K562 (cell line): Measurements from ENCODE around the gene FHL5. TPM values are rescaled to one million over a fixed set of nuclear protein-coding genes. Genes with fewer than 3 reads are reported as not detected.

Experiments used
- E2F5 ChIP-seq: sonication (generic); formaldehyde crosslinking; IDR thresholded peaks from 2 replicates; pipeline ENCODE4 v1.8.0; 2022; ENCODE audit warnings: mild to moderate bottlenecking, missing genetic modification reagents
- EGR1 ChIP-seq: fragments of 450-650 bp; conservative IDR thresholded peaks from 2 replicates; pipeline ENCODE4 v1.6.1; 2017; ENCODE audit warnings: mild to moderate bottlenecking
- EP400 ChIP-seq: fragments of 450-650 bp; IDR thresholded peaks from 2 replicates; pipeline ENCODE4 v1.6.1; 2017; ENCODE audit warnings: antibody characterized with exemption, mild to moderate bottlenecking, moderate library complexity
- ETV6 ChIP-seq, 3 experiments: fragments of 150-350 bp in 1 of 3; sonication (generic) in 1 of 3; formaldehyde crosslinking in 1 of 3; IDR thresholded peaks; 2 replicates each; pipeline versions ENCODE4 v1.6.1 to v1.8.0; 2014 to 2022; ENCODE audit warnings: borderline replicate concordance in 2 of 3, low read depth in 2 of 3, antibody characterized with exemption in 1 of 3, low read length in 1 of 3, mild to moderate bottlenecking in 1 of 3, missing genetic modification reagents in 1 of 3
- FOXA3 ChIP-seq, 2 experiments: fragments of 450-650 bp in 1 of 2; sonication (generic) in 1 of 2; formaldehyde crosslinking; IDR thresholded peaks in 1 of 2; conservative IDR thresholded peaks in 1 of 2; 2 replicates each; pipeline versions ENCODE4 v1.4.0 to v1.8.0; 2020 to 2022; ENCODE audit warnings: mild to moderate bottlenecking in 2 of 2, missing genetic modification reagents in 1 of 2
- FOXJ2 ChIP-seq: fragments of 200-800 bp; sonication (Bioruptor generic); IDR thresholded peaks from 2 replicates; pipeline ENCODE4 v1.6.1; 2016; ENCODE audit warnings: missing genetic modification characterization, missing compliant biosample characterization
- HBP1 ChIP-seq: fragments of 450-650 bp; formaldehyde crosslinking; IDR thresholded peaks from 2 replicates; pipeline ENCODE4 v1.4.0; 2022; ENCODE audit warnings: missing genetic modification characterization
- HMG20B ChIP-seq: fragments of 250-450 bp; sonication (Bioruptor Pico); IDR thresholded peaks from 2 replicates; pipeline ENCODE4 v1.5.0; 2021; ENCODE audit warnings: mild to moderate bottlenecking
- KAT8 ChIP-seq: fragments of 450-650 bp; IDR thresholded peaks from 2 replicates; pipeline ENCODE4 v1.6.1; 2016; ENCODE audit warnings: low read depth, mild to moderate bottlenecking
- MBD2 ChIP-seq: sonication (generic); IDR thresholded peaks from 2 replicates; pipeline ENCODE4 v1.6.1; 2016; ENCODE audit warnings: low read depth, borderline replicate concordance
- MXI1 ChIP-seq: IDR thresholded peaks from 2 replicates; pipeline ENCODE4 v1.6.1; 2011; ENCODE audit warnings: low read depth, mild to moderate bottlenecking, improper control_type of control experiment, low read length
- MYBL2 ChIP-seq, 2 experiments: fragments of 450-650 bp in 1 of 2; sonication (generic) in 1 of 2; formaldehyde crosslinking in 1 of 2; IDR thresholded peaks; 2 replicates each; pipeline versions ENCODE4 v1.6.1 to v1.8.1; 2017 to 2022; ENCODE audit warnings: borderline replicate concordance in 1 of 2, inconsistent platforms in 1 of 2, low read depth in 1 of 2, mild to moderate bottlenecking in 1 of 2, missing genetic modification reagents in 1 of 2, moderate library complexity in 1 of 2
- MYC ChIP-seq, 2 experiments: fragments of 250-450 bp in 1 of 2; sonication (Bioruptor Pico) in 1 of 2; IDR thresholded peaks; 2 replicates each; pipeline versions ENCODE4 v1.5.1 to v1.6.1; 2012 to 2021; ENCODE audit warnings: low read depth in 2 of 2, borderline replicate concordance in 1 of 2, improper control_type of control experiment in 1 of 2, low read length in 1 of 2, mild to moderate bottlenecking in 1 of 2, moderate library complexity in 1 of 2
- POLR2H ChIP-seq: IDR thresholded peaks from 2 replicates; pipeline ENCODE4 v1.6.1; 2016; ENCODE audit warnings: missing genetic modification characterization, low read depth, mild to moderate bottlenecking, control low read depth, missing compliant biosample characterization, moderate library complexity
- POLR3G ChIP-seq: IDR thresholded peaks from 2 replicates; pipeline ENCODE4 v1.6.1; 2011; ENCODE audit not compliant: insufficient read length, insufficient replicate concordance; ENCODE audit errors: extremely low read depth
- RAD21 ChIP-seq, 2 experiments: fragments of 250-450 bp in 1 of 2; fragments of 450-650 bp in 1 of 2; sonication (Bioruptor Pico) in 1 of 2; formaldehyde crosslinking in 1 of 2; IDR thresholded peaks in 1 of 2; conservative IDR thresholded peaks in 1 of 2; 2 replicates each; pipeline versions ENCODE4 v1.4.0 to v1.8.0; 2020 to 2022; ENCODE audit warnings: mild to moderate bottlenecking in 2 of 2, moderate library complexity in 1 of 2
- SNRNP70 ChIP-seq: fragments of 200-400 bp; formaldehyde crosslinking; optimal IDR thresholded peaks from 2 replicates; pipeline ENCODE3; 2017; ENCODE audit warnings: low read depth, low read length
- SREBF2 ChIP-seq: sonication (generic); formaldehyde crosslinking; IDR thresholded peaks from 2 replicates; pipeline ENCODE4 v1.4.0; 2020; ENCODE audit warnings: mild to moderate bottlenecking, missing genetic modification reagents
- TAL1 ChIP-seq: fragments of 450-650 bp; IDR thresholded peaks from 2 replicates; pipeline ENCODE4 v1.6.1; 2016; ENCODE audit warnings: mild to moderate bottlenecking
- YY1 ChIP-seq, 3 experiments: IDR thresholded peaks; 2 replicates each; pipeline ENCODE4 v1.6.1; 2011; ENCODE audit warnings: low read length in 2 of 3, mild to moderate bottlenecking in 2 of 3, moderate library complexity in 2 of 3, borderline replicate concordance in 1 of 3, control low read depth in 1 of 3, low read depth in 1 of 3; ENCODE audit not compliant: insufficient read depth in 3 of 3, insufficient replicate concordance in 2 of 3, control insufficient read depth in 1 of 3, insufficient read length in 1 of 3; ENCODE audit errors: extremely low read depth in 1 of 3
- ZEB2 ChIP-seq: fragments of 450-650 bp; IDR thresholded peaks from 2 replicates; pipeline ENCODE4 v1.6.1; 2016
- ZNF140 ChIP-seq: fragments of 250-450 bp; sonication (Bioruptor Pico); IDR thresholded peaks from 2 replicates; pipeline ENCODE4 v1.8.0; 2021; ENCODE audit warnings: moderate library complexity, mild to moderate bottlenecking, inconsistent platforms
- ZNF695 ChIP-seq: fragments of 450-650 bp; formaldehyde crosslinking; IDR thresholded peaks from 2 replicates; pipeline ENCODE4 v1.4.0; 2020; ENCODE audit warnings: mild to moderate bottlenecking, moderate library complexity
- polyA plus RNA-seq, 8 experiments: library from polyadenylated mRNA; depleted of rRNA in 4 of 8; stranded (reverse) in 5 of 8; unstranded in 3 of 8; fragments of >200 nt; fragmentation: Nextera tagmentation in 2 of 8; fragmentation: Illumina TruSeq in 1 of 8; extraction: Ambion mirVana in 2 of 8; extraction: Trizol in 1 of 8; gene quantifications; 2 replicates each; pipeline versions ENCODE4 v1.2.1 to v1.2.3, GENCODE V29; 2011 to 2014; ENCODE audit warnings: inconsistent platforms in 1 of 8, missing spikeins in 1 of 8
- total RNA-seq, 7 experiments: library from RNA; depleted of rRNA in 6 of 7; stranded (reverse); fragments of >200 nt in 6 of 7; fragmentation: Illumina TruSeq in 2 of 7; extraction: Trizol in 2 of 7; gene quantifications; 2 replicates each; pipeline versions ENCODE4 v1.2.1 to v1.2.3, GENCODE V29; 2011 to 2021; ENCODE audit warnings: low replicate concordance in 1 of 7
- TF ChIP-seq, protein P1 (sequence below): fragments of 250-450 bp; sonication (Bioruptor Pico); IDR thresholded peaks from 2 replicates; pipeline ENCODE4 v1.9.0; 2021; ENCODE audit warnings: mild to moderate bottlenecking

The FHL5 gene
- total and polyA plus RNA-seq, 9 of the 15 experiments (the other 6 are each of a cell fraction or from before 2014, with no cell fraction given): not detected

DNA sequence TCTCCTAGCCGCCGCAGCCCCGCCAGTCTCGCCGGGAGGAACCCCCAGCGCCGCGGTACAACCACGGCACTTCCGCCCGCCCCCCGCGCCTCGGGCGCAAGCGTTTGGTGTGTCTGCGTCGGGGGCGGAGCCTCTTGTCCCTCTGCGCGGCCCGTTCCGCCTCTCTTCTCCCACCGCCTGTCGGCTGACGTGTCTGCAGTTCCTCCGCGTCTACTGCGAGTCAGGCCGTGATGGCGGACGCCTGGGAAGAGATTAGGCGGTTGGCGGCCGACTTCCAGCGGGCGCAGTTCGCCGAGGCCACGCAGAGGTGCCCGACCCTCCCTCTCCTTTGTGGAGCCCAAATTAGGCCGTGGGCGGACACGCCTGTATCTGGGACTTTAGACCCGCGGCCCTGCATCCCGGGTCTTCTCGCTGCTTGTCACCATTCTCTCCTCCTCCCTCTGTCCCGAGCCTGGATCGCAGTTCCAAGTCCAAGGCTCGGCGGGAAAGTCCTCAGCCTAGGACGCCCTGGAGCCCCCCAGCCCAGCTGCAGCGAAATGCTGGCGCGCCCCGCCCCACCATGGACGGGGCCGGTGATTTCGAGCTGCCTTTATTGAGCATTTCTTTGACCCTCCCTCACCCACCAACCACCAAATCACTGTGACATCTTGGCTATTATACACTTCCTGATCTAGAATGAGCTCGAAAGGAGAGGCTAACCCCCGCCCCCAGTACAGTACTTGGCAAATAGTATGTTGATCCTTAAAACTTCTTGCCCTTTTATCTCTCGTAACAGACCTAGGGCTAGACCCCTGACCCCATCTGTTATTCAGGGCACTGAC lies 41.1 kb upstream of the FHL5 start, which contains the start of gene UFL1 (continued):
- TF ChIP-seq EP400 (peak; percentile 98), SREBF2 (no peak), MYC (IDR thresholded peaks at IDR 0.05; ENCODE audit: low read depth, low read length) (peak; percentile 66), MYC (CRISPR knock-in tag; IDR thresholded peaks at IDR 0.05; ENCODE audit: borderline replicate concordance, low read depth) (no peak; the same call in 1 of the 2 replicates), E2F5 (CRISPR knock-in tag) (no peak), TAL1 (peak; percentile 28; the same call in 1 of the 2 replicates), FOXJ2 (tag) (no peak), MXI1 (no peak), YY1 (IDR thresholded peaks at IDR 0.05; ENCODE audit: borderline replicate concordance in 1 of 3, control insufficient read depth in 1 of 3, extremely low read depth in 1 of 3, insufficient read depth in 3 of 3, insufficient read length in 1 of 3, insufficient replicate concordance in 2 of 3, low read depth in 1 of 3, low read length in 2 of 3) (peak; percentile 66 to 96 (median 88)), POLR3G (no peak), RAD21 (CRISPR knock-in tag; conservative IDR thresholded peaks at IDR 0.05 in 1 of 2, IDR thresholded peaks at IDR 0.05 in 1 of 2) (no peak), MYBL2 (IDR thresholded peaks at IDR 0.05; ENCODE audit: low read depth) (no peak), MYBL2 (CRISPR knock-in tag; IDR thresholded peaks at IDR 0.05; ENCODE audit: borderline replicate concordance) (no peak), ETV6 (IDR thresholded peaks at IDR 0.05; ENCODE audit: borderline replicate concordance in 1 of 2, low read depth in 2 of 2, low read length in 1 of 2) (peak in 1 of 2 experiments; percentile 33; a peak in 1 of 4 replicates), ETV6 (CRISPR knock-in tag; IDR thresholded peaks at IDR 0.05; ENCODE audit: borderline replicate concordance) (no peak), ZNF140 (no peak), ZNF695 (CRISPR knock-in tag) (no peak), HBP1 (CRISPR knock-in tag) (no peak), HMG20B (CRISPR knock-in tag) (no peak; the same call in 1 of the 2 replicates), KAT8 (no peak), MBD2 (no peak; the same call in none of the 2 replicates), FOXA3 (CRISPR knock-in tag; conservative IDR thresholded peaks at IDR 0.05 in 1 of 2, IDR thresholded peaks at IDR 0.05 in 1 of 2) (no peak; a peak in 1 of 4 replicates), SNRNP70 (no peak), ZEB2 (no peak), POLR2H (tag) (peak; percentile 87), EGR1 (peak; percentile 82)
- TF ChIP-seq, protein P1, sequence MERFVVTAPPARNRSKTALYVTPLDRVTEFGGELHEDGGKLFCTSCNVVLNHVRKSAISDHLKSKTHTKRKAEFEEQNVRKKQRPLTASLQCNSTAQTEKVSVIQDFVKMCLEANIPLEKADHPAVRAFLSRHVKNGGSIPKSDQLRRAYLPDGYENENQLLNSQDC (CRISPR knock-in tag): no peak
